ENCODE measurements around the gene ZNF107.
"Not testable (repeated sequence)": the region's sequence is repeated elsewhere in the genome, so short reads cannot be mapped to it uniquely, and the experiment has no call there.

Gene ZNF107

GRCh38 chr7:64643566-64643965 is 22.4 kb upstream of the ZNF107 start:
- DNase-seq (ENCODE audit: low spot score): no peak

- DNase-seq (ENCODE audit: low spot score): no peak
These were observed 14.7 kb upstream of the ZNF107 start for GRCh38 chr7:64651203-64651602.

GRCh38 chr7:64651632-64652165 is 14.2 kb upstream of the ZNF107 start:
- DNase-seq (ENCODE audit: low spot score): no peak

GRCh38 chr7:64653721-64654401 is 12.1 kb upstream of the ZNF107 start:
- no peak for DNase-seq (ENCODE audit: low spot score)

GRCh38 chr7:64654796-64655548 is 11.0 kb upstream of the ZNF107 start:
- no peak for DNase-seq (ENCODE audit: low spot score)

GRCh38 chr7:64655811-64656210 is 10.1 kb upstream of the ZNF107 start:
- DNase-seq (ENCODE audit: low spot score): no peak

- DNase-seq (ENCODE audit: low spot score): no peak
These were observed 9.4 kb upstream of the ZNF107 start for GRCh38 chr7:64656489-64656888.

- not testable (repeated sequence) for DNase-seq (ENCODE audit: low spot score)
These were observed 3.8 kb upstream of the ZNF107 start for GRCh38 chr7:64662091-64662490.

- DNase-seq (ENCODE audit: low spot score): no peak
These were observed 724 bp downstream of the ZNF107 start for GRCh38 chr7:64666663-64667050.

- DNase-seq (ENCODE audit: low spot score): no peak
These were observed 1.4 kb downstream of the ZNF107 start for GRCh38 chr7:64667311-64667710.

GRCh38 chr7:64672414-64672813 is 6.5 kb downstream of the ZNF107 start:
- DNase-seq (ENCODE audit: low spot score): no peak

GRCh38 chr7:64685091-64685490 is 19.2 kb downstream of the ZNF107 start:
- DNase-seq (ENCODE audit: low spot score): no peak

GRCh38 chr7:64685741-64686140 is 19.8 kb downstream of the ZNF107 start:
- DNase-seq (ENCODE audit: low spot score): no peak

GRCh38 chr7:64686493-64687184 is 20.7 kb downstream of the ZNF107 start:
- DNase-seq (ENCODE audit: low spot score): no peak

- DNase-seq (ENCODE audit: low spot score): no peak
These were observed 21.3 kb downstream of the ZNF107 start for GRCh38 chr7:64687249-64687648.

- DNase-seq (ENCODE audit: low spot score): no peak
These were observed 23.1 kb downstream of the ZNF107 start for GRCh38 chr7:64688988-64689387.

- no peak for DNase-seq (ENCODE audit: low spot score)
These were observed 25.9 kb downstream of the ZNF107 start for GRCh38 chr7:64691831-64692230.

GRCh38 chr7:64697863-64698262 is 31.9 kb downstream of the ZNF107 start:
- not testable (repeated sequence) for DNase-seq (ENCODE audit: low spot score)

- DNase-seq (ENCODE audit: low spot score): no peak
These were observed 40.8 kb downstream of the ZNF107 start for GRCh38 chr7:64706625-64707292.

- DNase-seq (ENCODE audit: low spot score): not testable (repeated sequence)
These were observed 52.0 kb downstream of the ZNF107 start for GRCh38 chr7:64717896-64718295.

- no peak for DNase-seq (ENCODE audit: low spot score)
These were observed 63.3 kb downstream of the ZNF107 start for GRCh38 chr7:64729089-64729848.

Data from SW480 (cell line).